ENCODE data around the gene AGMO. TPM values are rescaled to one million over a fixed set of nuclear protein-coding genes. Genes with fewer than 3 reads are reported as not detected.

Gene AGMO
- total RNA-seq, 1 experiment from 2014 or later = 0.77 TPM

- TF ChIP-seq ZNF532 (CRISPR knock-in tag; IDR thresholded peaks at IDR 0.05; ENCODE audit: borderline replicate concordance) (no peak), FOXP4 (CRISPR knock-in tag; IDR thresholded peaks at IDR 0.05) (no peak), ZNF425 (CRISPR knock-in tag; conservative IDR thresholded peaks at IDR 0.05) (no peak), CREB1 (CRISPR knock-in tag; IDR thresholded peaks at IDR 0.05) (no peak)
Observed at GRCh38 chr7:15219758-15220157, 342.1 kb downstream of the AGMO start (continued).

GRCh38 chr7:15218261-15218660 lies 343.6 kb downstream of the AGMO start:
- no peak overlapping the region for H3K27ac Mint-ChIP-seq
- H3K9me3 Mint-ChIP-seq = no peaks in the 10 kb centered on the region
- no peak overlapping the region for H3K4me3 Mint-ChIP-seq
- no peak for DNase-seq (ENCODE audit: low spot score)
- ChIA-PET CTCF (no interaction called here), POLR2A (no interaction called here)
- no peaks in the 10 kb centered on the region for H3K36me3 Mint-ChIP-seq
- no peaks in the 10 kb centered on the region for H3K27me3 Mint-ChIP-seq (ENCODE audit: low read depth)
- no peak for TF ChIP-seq TP53 (CRISPR knock-in tag; IDR thresholded peaks at IDR 0.05)
- no peak for TF ChIP-seq ZNF317 (CRISPR knock-in tag; IDR thresholded peaks at IDR 0.05; ENCODE audit: borderline replicate concordance, low read depth)
- TF ChIP-seq ETV6 (CRISPR knock-in tag; IDR thresholded peaks at IDR 0.05) = no peak
- TF ChIP-seq E2F1 (CRISPR knock-in tag; IDR thresholded peaks at IDR 0.05) = no peak
- no peak for TF ChIP-seq GTF2I (CRISPR knock-in tag; conservative IDR thresholded peaks at IDR 0.05)
- no peak for TF ChIP-seq IRF1 (CRISPR knock-in tag; IDR thresholded peaks at IDR 0.05)
- TF ChIP-seq FOXP1 (CRISPR knock-in tag; IDR thresholded peaks at IDR 0.05; ENCODE audit: borderline replicate concordance) = no peak
- no peak for TF ChIP-seq ZNF219 (CRISPR knock-in tag; IDR thresholded peaks at IDR 0.05; ENCODE audit: borderline replicate concordance)
- TF ChIP-seq ESRRA (CRISPR knock-in tag; IDR thresholded peaks at IDR 0.05; ENCODE audit: borderline replicate concordance) = no peak
- TF ChIP-seq NFATC4 (CRISPR knock-in tag; IDR thresholded peaks at IDR 0.05) = no peak
- no peak for TF ChIP-seq FOXJ3 (CRISPR knock-in tag; IDR thresholded peaks at IDR 0.05; ENCODE audit: borderline replicate concordance)
- no peak for TF ChIP-seq ZNF232 (CRISPR knock-in tag; IDR thresholded peaks at IDR 0.05)
- TF ChIP-seq ZBTB21 (CRISPR knock-in tag; IDR thresholded peaks at IDR 0.05; ENCODE audit: borderline replicate concordance) = no peak
- no peak for ATAC-seq
- H3K4me1 Mint-ChIP-seq = peaks cover 6% of the 10 kb centered on the region
